MM.1S (cell line): ENCODE measurements around the gene MGAT4B.

Experiments used
- DNase-seq: peaks from one replicate; pipeline ENCODE4 v3.0.0-alpha.2; 2015
- H2AFZ ChIP-seq: fragments of 300-600 bp; sonication (generic); 2 replicates; pipeline ENCODE4 v1.6.0; 2016; ENCODE audit warnings: antibody characterized with exemption, low read length
- H3F3A ChIP-seq: fragments of 300-600 bp; sonication (generic); 2 replicates; pipeline ENCODE4 v1.6.1; 2016; ENCODE audit warnings: mild to moderate bottlenecking, antibody characterized with exemption, low read length, moderate library complexity, mixed read lengths; ENCODE audit not compliant: insufficient read depth
- H3K27ac ChIP-seq: fragments of 300-600 bp; sonication (generic); 2 replicates; pipeline ENCODE4 v1.5.1; 2016; ENCODE audit warnings: mild to moderate bottlenecking, low read length
- H3K27me3 ChIP-seq: fragments of 300-600 bp; sonication (generic); replicated peaks from 2 replicates; pipeline ENCODE4 v1.6.0; 2016; ENCODE audit warnings: low read length; ENCODE audit not compliant: insufficient read depth
- H3K36me3 ChIP-seq: fragments of 300-600 bp; sonication (generic); replicated peaks from 2 replicates; pipeline ENCODE4 v1.6.1; 2016; ENCODE audit warnings: mild to moderate bottlenecking, low read length, mixed read lengths; ENCODE audit not compliant: insufficient read depth
- H3K4me1 ChIP-seq: fragments of 300-600 bp; sonication (generic); 2 replicates; pipeline ENCODE4 v1.6.1; 2016; ENCODE audit warnings: low read length, mixed read lengths
- H3K4me2 ChIP-seq: fragments of 300-600 bp; sonication (generic); 2 replicates; pipeline ENCODE4 v1.6.0; 2016; ENCODE audit warnings: low read depth, low read length
- H3K4me3 ChIP-seq: fragments of 300-600 bp; sonication (generic); 2 replicates; pipeline ENCODE4 v1.5.1; 2016; ENCODE audit warnings: low read length, mixed read lengths
- H3K79me2 ChIP-seq: fragments of 300-600 bp; sonication (generic); 2 replicates; pipeline ENCODE4 v1.6.1; 2016; ENCODE audit warnings: mixed run types, low read length, mixed read lengths
- H3K9ac ChIP-seq: fragments of 300-600 bp; sonication (generic); 2 replicates; pipeline ENCODE4 v1.6.1; 2016; ENCODE audit warnings: low read length, mixed read lengths
- H3K9me2 ChIP-seq: fragments of 300-600 bp; sonication (generic); replicated peaks from 2 replicates; pipeline ENCODE4 v1.6.1; 2016; ENCODE audit warnings: mild to moderate bottlenecking, low read length, mixed read lengths; ENCODE audit not compliant: insufficient read depth
- H3K9me3 ChIP-seq: fragments of 300-600 bp; sonication (generic); replicated peaks from 2 replicates; pipeline ENCODE4 v1.6.1; 2016; ENCODE audit warnings: mild to moderate bottlenecking, low read length, mixed read lengths; ENCODE audit not compliant: insufficient read depth
- H4K20me1 ChIP-seq: fragments of 300-600 bp; sonication (generic); 2 replicates; pipeline ENCODE4 v1.6.1; 2016; ENCODE audit warnings: mild to moderate bottlenecking, low read length, moderate library complexity, mixed read lengths; ENCODE audit not compliant: insufficient read depth
- EZH2 ChIP-seq: fragments of 300-600 bp; sonication (generic); optimal IDR thresholded peaks from 2 replicates; pipeline ENCODE3; 2017; ENCODE audit warnings: low read depth, mild to moderate bottlenecking, antibody characterized with exemption, low read length, mixed read lengths
- EZH2phosphoT487 ChIP-seq: fragments of 300-600 bp; sonication (generic); IDR thresholded peaks from 2 replicates; pipeline ENCODE4 v1.6.1; 2018; ENCODE audit warnings: antibody characterized with exemption, low read length
- TF ChIP-seq, protein P1 (sequence below): fragments of 300-600 bp; sonication (generic); IDR thresholded peaks from 2 replicates; pipeline ENCODE4 v1.5.1; 2016; ENCODE audit warnings: antibody characterized with exemption, low read length, mixed read lengths

The MGAT4B gene

DNA sequence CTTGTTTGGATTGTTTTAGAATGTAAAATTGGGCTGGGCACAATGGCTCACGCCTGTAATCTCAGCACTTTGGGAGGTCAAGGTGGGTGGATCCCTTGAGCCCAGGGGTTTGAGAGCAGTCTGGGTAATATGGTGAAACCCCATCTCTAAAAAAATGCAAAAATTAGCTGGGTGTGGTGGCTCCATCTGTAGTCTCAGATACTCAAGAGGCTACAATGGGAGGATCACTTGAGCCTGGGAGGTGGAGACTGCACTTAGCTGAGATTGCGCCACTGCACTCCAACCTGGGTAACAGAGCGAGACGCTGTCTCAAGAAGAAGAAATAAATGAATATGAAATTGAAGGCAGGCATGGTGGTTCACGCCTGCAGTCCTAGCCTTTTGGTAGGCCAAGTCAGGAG, 52.7 kb downstream of the MGAT4B start:
- H3K27ac ChIP-seq: no peak overlapping the region
- H3K27me3 ChIP-seq: no peaks in the 10 kb centered on the region
- H3K9ac ChIP-seq: no peak overlapping the region
- H3K4me3 ChIP-seq: no peak overlapping the region
- no peaks in the 10 kb centered on the region for H3K36me3 ChIP-seq
- no peaks in the 10 kb centered on the region for H3K9me2 ChIP-seq
- no peaks in the 10 kb centered on the region; the same call in 1 of the 2 replicates for H3F3A ChIP-seq
- H3K9me3 ChIP-seq: no peaks in the 10 kb centered on the region
- H2AFZ ChIP-seq: no peak overlapping the region
- H3K4me1 ChIP-seq: 0 out of 2 replicates have a peak, but pooled peaks cover 2% of the 10 kb centered on the region
- H3K4me2 ChIP-seq: no peak overlapping the region
- H4K20me1 ChIP-seq: peaks cover 9% of the 10 kb centered on the region; the same call in 1 of the 2 replicates
- no peak for TF ChIP-seq EZH2
- TF ChIP-seq, protein P1, sequence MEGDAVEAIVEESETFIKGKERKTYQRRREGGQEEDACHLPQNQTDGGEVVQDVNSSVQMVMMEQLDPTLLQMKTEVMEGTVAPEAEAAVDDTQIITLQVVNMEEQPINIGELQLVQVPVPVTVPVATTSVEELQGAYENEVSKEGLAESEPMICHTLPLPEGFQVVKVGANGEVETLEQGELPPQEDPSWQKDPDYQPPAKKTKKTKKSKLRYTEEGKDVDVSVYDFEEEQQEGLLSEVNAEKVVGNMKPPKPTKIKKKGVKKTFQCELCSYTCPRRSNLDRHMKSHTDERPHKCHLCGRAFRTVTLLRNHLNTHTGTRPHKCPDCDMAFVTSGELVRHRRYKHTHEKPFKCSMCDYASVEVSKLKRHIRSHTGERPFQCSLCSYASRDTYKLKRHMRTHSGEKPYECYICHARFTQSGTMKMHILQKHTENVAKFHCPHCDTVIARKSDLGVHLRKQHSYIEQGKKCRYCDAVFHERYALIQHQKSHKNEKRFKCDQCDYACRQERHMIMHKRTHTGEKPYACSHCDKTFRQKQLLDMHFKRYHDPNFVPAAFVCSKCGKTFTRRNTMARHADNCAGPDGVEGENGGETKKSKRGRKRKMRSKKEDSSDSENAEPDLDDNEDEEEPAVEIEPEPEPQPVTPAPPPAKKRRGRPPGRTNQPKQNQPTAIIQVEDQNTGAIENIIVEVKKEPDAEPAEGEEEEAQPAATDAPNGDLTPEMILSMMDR: no peak
- no peak for TF ChIP-seq EZH2phosphoT487
- peaks cover 94% of the 10 kb centered on the region for H3K79me2 ChIP-seq
- DNase-seq: no peak

GRCh38 chr5:179749857-179750508, 56.7 kb downstream of the MGAT4B start:
- peaks cover 92% of the 10 kb centered on the region for H3K79me2 ChIP-seq
- no peaks in the 10 kb centered on the region for H3K9me2 ChIP-seq
- DNase-seq: no peak
- H3K9ac ChIP-seq: no peak overlapping the region
- H2AFZ ChIP-seq: no peak overlapping the region
- peaks cover 16% of the 10 kb centered on the region for H4K20me1 ChIP-seq
- H3K4me3 ChIP-seq: no peak overlapping the region
- no peaks in the 10 kb centered on the region for H3K36me3 ChIP-seq
- H3K27ac ChIP-seq: no peak overlapping the region
- no peak for TF ChIP-seq EZH2
- TF ChIP-seq EZH2phosphoT487: no peak
- TF ChIP-seq, protein P1: no peak
- H3K9me3 ChIP-seq: no peaks in the 10 kb centered on the region
- no peaks in the 10 kb centered on the region for H3K4me1 ChIP-seq
- no peak overlapping the region for H3K4me2 ChIP-seq
- no peaks in the 10 kb centered on the region for H3K27me3 ChIP-seq
- H3F3A ChIP-seq: no peaks in the 10 kb centered on the region; the same call in 1 of the 2 replicates

DNA sequence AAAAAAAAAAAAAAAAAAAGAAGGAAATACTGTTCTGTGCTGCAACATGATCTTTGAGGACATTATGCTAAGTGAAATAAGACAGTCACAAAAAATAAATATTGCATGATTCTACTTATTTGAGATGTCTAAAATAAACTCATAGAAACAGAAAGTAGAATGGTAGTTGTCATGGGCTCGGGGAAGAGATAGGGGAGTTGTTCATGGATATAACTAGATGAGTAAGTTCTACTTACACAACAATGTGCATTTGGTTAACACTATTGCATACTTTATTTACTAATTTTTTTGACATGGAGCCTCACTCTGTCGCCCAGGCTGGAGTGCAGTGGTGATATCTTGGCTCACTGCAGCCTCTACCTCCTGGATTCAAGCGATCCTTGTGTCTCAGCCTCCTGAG, 58.9 kb downstream of the MGAT4B start:
- H3K27ac ChIP-seq: no peak overlapping the region
- H3K4me2 ChIP-seq: no peak overlapping the region
- H3K4me3 ChIP-seq: no peak overlapping the region
- H3K9me3 ChIP-seq: no peaks in the 10 kb centered on the region
- H3F3A ChIP-seq: no peaks in the 10 kb centered on the region
- no peaks in the 10 kb centered on the region for H3K9me2 ChIP-seq
- peaks cover 89% of the 10 kb centered on the region for H3K79me2 ChIP-seq
- no peaks in the 10 kb centered on the region for H3K4me1 ChIP-seq
- no peak for DNase-seq
- peaks cover 9% of the 10 kb centered on the region for H4K20me1 ChIP-seq
- no peak overlapping the region for H2AFZ ChIP-seq
- TF ChIP-seq EZH2phosphoT487: no peak
- no peak for TF ChIP-seq EZH2
- no peaks in the 10 kb centered on the region for H3K36me3 ChIP-seq
- H3K27me3 ChIP-seq: no peaks in the 10 kb centered on the region
- no peak overlapping the region for H3K9ac ChIP-seq
